HCT116 (cell line): ENCODE measurements around the gene GNB1. TPM values are rescaled to one million over a fixed set of nuclear protein-coding genes. Genes with fewer than 3 reads are reported as not detected.

Experiments
- ATAC-seq: fragments of 200-7000 bp; cut with Tn5 transposase; 2 replicates; pipeline ENCODE4 v1.9.1; 2020; ENCODE audit warnings: mild to moderate bottlenecking, moderate library complexity
- BruUV-seq: library from RNA; stranded (reverse); fragments of 400-500 nt; replicated peaks from 2 replicates; lab custom pipeline; 2021; lab: Mats Ljungman, UMichigan
- CTCF ChIA-PET: fragments of 300-600 bp; sonication (Branson Sonifier 250); formaldehyde crosslinking; loops from one replicate; lab custom pipeline; 2021; ENCODE audit warnings: antibody characterized with exemption; lab: Charles Lee
- POLR2A ChIA-PET: fragments of 300-600, 350-600 bp; sonication (Branson Sonifier 250); formaldehyde crosslinking; loops from one replicate; lab custom pipeline; 2021; ENCODE audit warnings: antibody characterized with exemption; lab: Charles Lee
- RAD21 ChIA-PET, 2 experiments: fragments of 300-600 bp; sonication (Branson Sonifier 250); formaldehyde crosslinking; loops; one replicate each; lab custom pipeline; 2023; ENCODE audit warnings: low total read pairs in 2 of 2; ENCODE audit not compliant: uncharacterized antibody in 2 of 2, unreplicated experiment in 2 of 2, low non-redundant PET in 1 of 2; lab: Charles Lee
- DNase-seq: peaks from one replicate; pipeline ENCODE4 v3.0.0-alpha.2; 2010; ENCODE audit warnings: low read depth, low spot score
- H2AFZ ChIP-seq: fragments of 200-600 bp; shearing (Covaris generic), sonication (generic); 2 replicates; pipeline ENCODE4 v1.6.1; 2017; ENCODE audit warnings: low read depth, mixed run types, mixed read lengths, antibody characterized with exemption, low read length; ENCODE audit not compliant: poor library complexity, severe bottlenecking
- H3K27ac ChIP-seq: 2 replicates; pipeline ENCODE4 v1.5.1; 2012; ENCODE audit warnings: low read depth, low read length
- H3K27me3 ChIP-seq: fragments of 200-600 bp; sonication (generic); 2 replicates; pipeline ENCODE4 v1.6.1; 2016; ENCODE audit warnings: mixed run types, low read length, mixed read lengths; ENCODE audit not compliant: insufficient read depth
- H3K36me3 ChIP-seq, 2 experiments: fragments of 200-500 bp in 1 of 2; fragments of 200-600 bp in 1 of 2; sonication (Bioruptor generic) in 1 of 2; sonication (generic) in 1 of 2; 2 replicates each; pipeline versions ENCODE4 v1.5.1 to v1.6.1; 2014 to 2016; ENCODE audit warnings: low read length in 2 of 2, inconsistent platforms in 1 of 2, mixed read lengths in 1 of 2, mixed run types in 1 of 2; ENCODE audit not compliant: insufficient read depth in 2 of 2, control insufficient read depth in 1 of 2
- H3K4me1 ChIP-seq, 2 experiments: fragments of 200-600 bp in 1 of 2; sonication (generic) in 1 of 2; 2 replicates each; pipeline versions ENCODE4 v1.5.1 to v1.6.1; 2012 to 2017; ENCODE audit warnings: low read length in 2 of 2, inconsistent platforms in 1 of 2, mild to moderate bottlenecking in 1 of 2, mixed read lengths in 1 of 2, mixed run types in 1 of 2, moderate library complexity in 1 of 2; ENCODE audit not compliant: insufficient read depth in 2 of 2, control insufficient read depth in 1 of 2
- H3K4me2 ChIP-seq: fragments of 200-600 bp; sonication (generic); 2 replicates; pipeline ENCODE4 v1.6.1; 2017; ENCODE audit warnings: mixed run types, low read length, mixed read lengths
- H3K4me3 ChIP-seq, 2 experiments: fragments of 200-600 bp in 1 of 2; sonication (generic) in 1 of 2; replicated peaks in 1 of 2; 2 replicates each; pipeline ENCODE4 v1.5.1; 2011 to 2016; ENCODE audit warnings: low read length in 2 of 2, control low read depth in 1 of 2, low read depth in 1 of 2, mild to moderate bottlenecking in 1 of 2, mixed read lengths in 1 of 2, mixed run types in 1 of 2
- H3K79me2 ChIP-seq: fragments of 200-600 bp; sonication (generic); 2 replicates; pipeline ENCODE4 v1.6.1; 2017; ENCODE audit warnings: mild to moderate bottlenecking, mixed run types, low read length, moderate library complexity, mixed read lengths; ENCODE audit not compliant: insufficient read depth
- H3K9ac ChIP-seq: fragments of 200-600 bp; sonication (generic); 2 replicates; pipeline ENCODE4 v1.6.1; 2016; ENCODE audit warnings: low read length, mixed read lengths
- H3K9me2 ChIP-seq: fragments of 200-600 bp; sonication (generic), shearing (Covaris generic); 2 replicates; pipeline ENCODE4 v1.6.1; 2017; ENCODE audit warnings: mixed run types, mild to moderate bottlenecking, moderate library complexity; ENCODE audit not compliant: insufficient read depth
- H3K9me3 ChIP-seq, 2 experiments: fragments of 200-500 bp in 1 of 2; fragments of 200-600 bp in 1 of 2; sonication (Bioruptor generic) in 1 of 2; sonication (generic) in 1 of 2; 2 replicates each; pipeline ENCODE4 v1.6.1; 2014 to 2017; ENCODE audit warnings: low read length in 2 of 2, mixed read lengths in 2 of 2, inconsistent platforms in 1 of 2, low read depth in 1 of 2, mild to moderate bottlenecking in 1 of 2, mixed run types in 1 of 2, moderate library complexity in 1 of 2; ENCODE audit not compliant: control insufficient read depth in 1 of 2, insufficient read depth in 1 of 2
- H4K20me1 ChIP-seq: fragments of 200-600 bp; sonication (generic), shearing (Covaris generic); 2 replicates; pipeline ENCODE4 v1.6.1; 2017; ENCODE audit warnings: mixed run types, mild to moderate bottlenecking, moderate library complexity; ENCODE audit not compliant: insufficient read depth
- CBX3 ChIP-seq: IDR thresholded peaks from 2 replicates; pipeline ENCODE4 v1.6.1; 2012; ENCODE audit warnings: low read depth
- CEBPB ChIP-seq: IDR thresholded peaks from 2 replicates; pipeline ENCODE4 v1.6.1; 2012; ENCODE audit warnings: low read depth
- ELF1 ChIP-seq: IDR thresholded peaks from 2 replicates; pipeline ENCODE4 v1.6.1; 2012; ENCODE audit warnings: low read depth, borderline replicate concordance
- EZH2 ChIP-seq: fragments of 200-600 bp; sonication (generic); IDR thresholded peaks from 2 replicates; pipeline ENCODE4 v1.6.1; 2017; ENCODE audit warnings: antibody characterized with exemption, mixed run types
- EZH2phosphoT487 ChIP-seq: fragments of 200-600 bp; IDR thresholded peaks from 2 replicates; pipeline ENCODE4 v1.6.1; 2018; ENCODE audit warnings: antibody characterized with exemption, borderline replicate concordance
- FOSL1 ChIP-seq: IDR thresholded peaks from 2 replicates; pipeline ENCODE4 v1.6.1; 2012; ENCODE audit warnings: low read depth
- JUND ChIP-seq: IDR thresholded peaks from 2 replicates; pipeline ENCODE4 v1.6.1; 2012
- MAX ChIP-seq: IDR thresholded peaks from 2 replicates; pipeline ENCODE4 v1.6.1; 2012
- POLR2A ChIP-seq: IDR thresholded peaks from 2 replicates; pipeline ENCODE4 v1.7.0; 2011; ENCODE audit warnings: borderline replicate concordance; ENCODE audit not compliant: insufficient read depth, insufficient read length; ENCODE audit errors: extremely low read depth
- POLR2AphosphoS5 ChIP-seq: IDR thresholded peaks from 2 replicates; pipeline ENCODE4 v1.6.1; 2011; ENCODE audit warnings: mild to moderate bottlenecking, low read depth, low read length, moderate library complexity
- RAD21 ChIP-seq: IDR thresholded peaks from 2 replicates; pipeline ENCODE4 v1.6.1; 2012; ENCODE audit warnings: low read depth, mild to moderate bottlenecking
- REST ChIP-seq: IDR thresholded peaks from 2 replicates; pipeline ENCODE4 v1.6.1; 2012; ENCODE audit warnings: low read depth
- SIN3A ChIP-seq: IDR thresholded peaks from 2 replicates; pipeline ENCODE4 v1.6.1; 2012; ENCODE audit warnings: low read depth
- SP1 ChIP-seq: IDR thresholded peaks from 2 replicates; pipeline ENCODE4 v1.6.1; 2012; ENCODE audit warnings: low read depth
- SRF ChIP-seq: IDR thresholded peaks from 2 replicates; pipeline ENCODE4 v1.6.1; 2012; ENCODE audit warnings: low read depth
- TCF7L2 ChIP-seq: IDR thresholded peaks from 2 replicates; pipeline ENCODE4 v1.7.0; 2011; ENCODE audit warnings: borderline replicate concordance, inconsistent platforms; ENCODE audit not compliant: insufficient read depth, insufficient read length; ENCODE audit errors: extremely low read depth
- YY1 ChIP-seq: IDR thresholded peaks from 2 replicates; pipeline ENCODE4 v1.6.1; 2011; ENCODE audit warnings: low read length, low read depth, moderate library complexity, mild to moderate bottlenecking; ENCODE audit not compliant: insufficient replicate concordance; ENCODE audit errors: extremely low read depth
- ZBTB33 ChIP-seq: IDR thresholded peaks from 2 replicates; pipeline ENCODE4 v1.6.1; 2011; ENCODE audit warnings: mild to moderate bottlenecking, low read length, moderate library complexity; ENCODE audit not compliant: insufficient replicate concordance; ENCODE audit errors: extremely low read depth
- ZFX ChIP-seq: fragments of 450-650 bp; IDR thresholded peaks from 2 replicates; pipeline ENCODE4 v1.6.1; 2017
- ZNF274 ChIP-seq: fragments of 200-500 bp; sonication (Bioruptor generic); IDR thresholded peaks from 2 replicates; pipeline ENCODE4 v1.6.1; 2014; ENCODE audit warnings: mild to moderate bottlenecking, low read depth, low read length, inconsistent platforms
- intact Hi-C: fragments of 100-400 bp; cut with micrococcal nuclease; formaldehyde crosslinking; loops from 2 replicates; pipeline ENCODE4 v1.10.0; 2022
- total RNA-seq: library from RNA; stranded (reverse); gene quantifications from one replicate; pipeline ENCODE4 v1.2.1, GENCODE V29; 2021; ENCODE audit not compliant: unreplicated experiment

GNB1 gene
- total RNA-seq, 1 experiment from 2014 or later: 371 TPM

GRCh38 chr1:1891349-1892078, 627 bp upstream of the GNB1 start:
- peak overlapping the region; percentile 84 for H3K4me2 ChIP-seq
- RAD21 ChIA-PET: no interaction called here
- H3K4me3 ChIP-seq: peak overlapping the region; percentile 61 to 68
- no peaks in the 10 kb centered on the region for H3K9me2 ChIP-seq
- peak; percentile 15 for DNase-seq
- peak; percentile 68 for ATAC-seq
- no peaks in the 10 kb centered on the region for H3K9me3 ChIP-seq
- POLR2A ChIA-PET: no interaction called here
- BruUV-seq: no TSS peak
- CTCF ChIA-PET: interaction anchor here (1.3 kb wide), 1 partner anchor 17 kb away, joined by 4 read pairs; no protein-coding TSS in a partner anchor
- no peak overlapping the region for H2AFZ ChIP-seq
- peaks cover 23% of the 10 kb centered on the region; the same call in 1 of the 2 replicates for H4K20me1 ChIP-seq
- peaks cover 37% of the 10 kb centered on the region for H3K79me2 ChIP-seq
- H3K9ac ChIP-seq: peak overlapping the region; percentile 78
- H3K27ac ChIP-seq: peak overlapping the region; percentile 69
- peak; percentile 32; the same call in 1 of the 2 replicates for TF ChIP-seq MAX
- no peak for TF ChIP-seq JUND
- TF ChIP-seq ZNF274: no peak
- no peak for TF ChIP-seq CEBPB
- no peak for TF ChIP-seq TCF7L2
- TF ChIP-seq CBX3: no peak
- TF ChIP-seq ELF1: no peak
- no peak for TF ChIP-seq REST
- no peak for TF ChIP-seq SP1
- peak; percentile 72 for TF ChIP-seq POLR2AphosphoS5
- no peak for TF ChIP-seq SRF
- no peak for TF ChIP-seq SIN3A
- no peak for TF ChIP-seq EZH2phosphoT487
- TF ChIP-seq YY1: no peak
- TF ChIP-seq ZBTB33: no peak
- no peak for TF ChIP-seq RAD21
- TF ChIP-seq EZH2: no peak
- TF ChIP-seq FOSL1: no peak
- peak; percentile 67; the same call in 1 of the 2 replicates for TF ChIP-seq ZFX
- peak; percentile 56 for TF ChIP-seq POLR2A
- intact Hi-C loops: no loop called here
- peaks cover 35 to 56% of the 10 kb centered on the region in 2 experiments for H3K4me1 ChIP-seq
- H3K36me3 ChIP-seq: no peaks in the 10 kb centered on the region; a peak in 1 of 4 replicates
- H3K27me3 ChIP-seq: no peaks in the 10 kb centered on the region
